ENCODE measurements around the gene NHLRC4.

The NHLRC4 gene

GRCh38 chr16:553601-554296, 13.1 kb upstream of the NHLRC4 start:
- DNase-seq (ENCODE audit: low read depth in 2 of 2): no peak

DNA sequence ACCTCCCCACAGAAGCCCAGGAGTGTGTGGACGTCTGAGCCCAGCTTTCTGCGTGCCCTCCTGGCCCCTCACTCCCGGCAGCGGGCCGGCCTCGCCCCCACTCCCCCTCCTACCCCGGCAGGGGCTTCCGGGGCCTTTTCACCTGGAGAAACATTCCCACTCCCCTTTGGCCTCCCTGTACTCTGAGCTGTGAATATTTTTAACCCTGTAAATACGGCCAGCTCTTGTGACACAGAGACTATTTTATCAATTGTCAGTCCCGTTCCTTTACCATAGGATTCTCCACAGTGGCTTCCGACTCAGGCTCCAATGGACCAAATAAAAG, 12.5 kb upstream of the NHLRC4 start:
- no peak for DNase-seq (ENCODE audit: low read depth in 2 of 2)

DNA sequence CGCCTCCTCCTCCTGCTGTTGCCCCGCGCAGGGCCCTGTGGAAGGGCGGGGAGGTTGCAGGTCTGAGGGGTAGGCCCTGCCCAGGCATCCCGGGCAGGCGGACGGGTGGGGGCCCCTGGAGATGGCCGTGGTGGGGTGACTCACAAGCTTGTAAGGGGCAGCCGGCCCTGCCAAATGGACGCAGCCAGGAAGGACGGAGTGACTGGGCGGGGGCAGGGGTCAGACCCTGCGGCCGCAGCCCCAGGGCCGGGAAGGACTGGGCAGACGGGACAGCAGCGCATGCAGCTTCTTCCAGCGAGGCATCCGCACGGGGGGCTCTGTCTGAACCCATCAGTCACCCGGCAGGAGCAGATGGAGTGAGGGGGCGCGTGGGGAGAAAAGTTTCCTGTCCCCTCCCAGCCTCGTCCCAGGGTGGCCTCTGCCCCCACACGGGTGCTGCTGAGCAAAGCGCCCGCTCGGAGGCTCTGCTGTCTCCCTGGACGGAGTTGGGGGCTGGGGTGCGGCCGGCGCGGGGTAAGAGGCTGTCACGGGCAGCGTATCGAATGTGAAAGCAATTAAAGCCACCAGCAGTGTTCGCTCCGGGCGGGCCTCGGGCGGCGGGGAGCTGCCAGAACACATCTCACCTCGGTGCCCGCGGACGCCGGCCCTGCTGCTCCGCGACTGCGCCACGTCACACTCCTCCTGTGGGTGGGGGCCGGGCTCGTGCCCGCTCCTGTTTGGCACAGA, 12.0 kb upstream of the NHLRC4 start:
- no peak for DNase-seq (ENCODE audit: low read depth in 2 of 2)

DNA sequence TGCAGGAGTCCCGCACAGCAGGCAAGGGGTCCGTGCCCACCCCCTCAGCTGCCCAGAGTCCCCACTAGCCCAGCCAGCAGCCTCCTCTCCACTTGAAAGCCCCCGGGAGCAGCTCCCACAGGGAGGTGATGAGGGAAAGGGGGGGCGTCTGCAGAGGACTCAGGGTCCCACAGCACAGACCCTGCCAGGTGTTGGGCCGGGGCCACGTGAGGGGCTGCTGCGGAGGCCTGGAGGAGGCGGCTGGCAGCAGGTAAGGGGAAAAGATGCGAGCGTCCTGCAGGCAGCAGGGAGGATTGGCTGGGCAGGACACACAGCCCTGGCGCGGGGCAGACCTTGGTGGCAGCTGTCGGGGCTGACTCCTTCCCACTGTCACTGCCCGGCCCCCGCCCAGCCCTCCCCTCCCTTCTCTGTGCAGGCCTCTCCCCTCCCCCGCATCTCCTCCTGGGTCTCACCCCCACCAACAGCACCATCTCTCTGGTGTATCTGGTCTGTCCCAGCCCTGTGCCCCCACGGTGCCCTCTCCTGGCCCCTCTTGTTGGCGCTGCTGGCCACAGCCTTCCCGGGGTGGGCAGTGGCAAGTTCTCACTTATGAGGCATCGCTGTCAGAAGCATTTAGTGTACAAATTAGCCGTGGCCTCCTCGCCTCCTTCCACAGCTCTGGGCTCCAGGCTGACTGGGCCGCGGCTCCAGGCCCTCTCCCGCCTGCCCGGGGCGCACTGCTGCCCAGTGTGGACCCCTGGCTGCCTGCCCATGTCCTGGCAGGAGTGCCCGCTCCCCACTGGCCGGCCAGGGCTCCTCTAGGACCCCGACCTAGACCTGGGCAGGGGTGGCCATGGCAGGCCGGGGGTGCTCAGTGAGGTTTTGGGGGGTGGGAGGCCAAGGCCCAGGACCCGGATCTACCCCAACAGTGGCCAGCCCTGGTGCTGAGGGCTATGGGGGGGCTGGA, 11.0 kb upstream of the NHLRC4 start:
- DNase-seq (ENCODE audit: low read depth in 2 of 2): no peak

DNA sequence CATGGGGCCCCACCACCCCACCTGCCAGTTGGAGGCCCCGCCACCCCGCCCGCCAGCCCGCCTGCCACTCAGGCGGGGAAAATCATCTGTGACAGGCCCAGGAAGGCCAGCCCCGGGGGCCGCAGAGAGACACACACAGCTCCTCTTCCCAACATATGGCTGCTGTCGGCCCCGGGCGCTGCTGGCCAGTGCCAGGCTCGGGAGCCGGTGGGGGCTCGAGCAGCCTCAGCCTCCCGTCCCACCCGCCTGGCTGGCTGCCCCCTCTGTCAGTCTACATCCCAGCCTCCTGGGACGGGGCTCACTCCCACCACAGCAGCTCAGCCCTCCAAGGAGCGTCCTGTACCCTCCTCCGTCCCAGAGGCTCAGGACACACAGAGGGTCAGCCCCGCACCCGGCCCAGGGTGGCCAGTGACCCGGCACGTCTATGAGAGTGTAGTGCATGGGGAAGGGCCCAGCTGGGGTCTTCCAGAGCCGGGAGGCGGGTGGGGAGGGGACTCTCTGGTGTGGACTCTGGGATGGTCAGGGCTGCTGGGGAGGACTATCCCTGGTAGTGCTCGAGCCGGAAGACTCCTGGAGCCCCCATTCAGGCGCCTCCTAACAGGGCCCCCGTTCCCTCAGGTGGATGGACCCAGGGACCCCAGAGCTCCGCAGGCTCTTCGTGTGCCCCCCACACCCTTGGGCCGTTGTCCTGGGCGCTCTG, 10.2 kb upstream of the NHLRC4 start:
- DNase-seq (ENCODE audit: low read depth in 2 of 2): no peak

GRCh38 chr16:557463-558297, 9.1 kb upstream of the NHLRC4 start:
- DNase-seq (ENCODE audit: low read depth in 2 of 2): no peak

GRCh38 chr16:558298-559020, 8.3 kb upstream of the NHLRC4 start:
- DNase-seq (ENCODE audit: low read depth in 2 of 2): no peak

DNA sequence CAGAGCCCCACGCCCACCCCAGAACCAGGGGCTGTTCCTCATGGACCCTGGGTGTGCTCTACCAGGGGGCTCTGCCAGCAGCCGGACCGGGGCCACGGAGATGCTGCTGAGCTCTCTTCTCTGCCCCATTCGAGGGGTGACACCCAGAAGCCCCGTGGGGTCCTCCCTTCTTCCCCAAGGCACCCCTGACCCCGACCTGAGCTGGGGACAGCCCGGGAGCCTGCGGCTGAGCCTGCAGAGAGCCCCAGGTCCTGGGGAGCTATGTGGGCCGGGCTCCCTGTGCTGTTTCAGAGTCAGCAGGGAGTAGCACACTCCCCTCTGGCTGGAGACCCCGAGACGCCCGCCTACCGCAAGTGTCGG, 7.8 kb upstream of the NHLRC4 start:
- DNase-seq (ENCODE audit: low read depth in 2 of 2): no peak

- DNase-seq (ENCODE audit: low read depth in 2 of 2): no peak
These were observed 7.2 kb upstream of the NHLRC4 start for GRCh38 chr16:559411-560203.

DNA sequence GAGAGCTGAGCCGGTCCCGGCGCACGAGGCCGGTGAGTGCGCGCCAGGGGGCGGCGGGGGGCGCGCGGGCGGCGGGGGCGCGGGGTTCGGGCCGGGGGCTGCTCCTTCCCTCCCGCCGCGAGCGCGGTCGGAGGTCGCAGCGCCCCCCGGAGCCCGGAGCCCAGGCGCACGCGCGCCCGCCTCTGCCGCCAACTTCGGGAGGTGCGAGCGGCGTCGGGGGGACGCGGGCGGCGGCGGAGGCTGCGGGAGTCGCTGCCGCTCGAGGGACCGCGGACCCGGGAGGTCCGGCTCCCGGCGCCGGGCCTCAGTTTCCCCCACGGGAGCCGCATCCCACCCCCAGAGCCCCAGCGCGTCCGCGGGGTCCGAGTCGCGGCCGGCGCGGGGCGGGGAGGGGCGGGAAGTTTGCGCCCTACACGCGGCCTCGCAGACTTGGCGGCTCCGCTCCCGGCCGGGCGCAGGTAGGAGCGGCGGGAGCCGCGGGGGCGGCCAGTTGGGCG, 6.6 kb upstream of the NHLRC4 start, which contains the start of gene PRR35:
PRR35 (plus strand) TSS at position 191 of the 497 bp plus-strand sequence. CDS start 2,901 bp downstream, outside the sequence.
- no peak for DNase-seq (ENCODE audit: low read depth in 2 of 2)

DNA sequence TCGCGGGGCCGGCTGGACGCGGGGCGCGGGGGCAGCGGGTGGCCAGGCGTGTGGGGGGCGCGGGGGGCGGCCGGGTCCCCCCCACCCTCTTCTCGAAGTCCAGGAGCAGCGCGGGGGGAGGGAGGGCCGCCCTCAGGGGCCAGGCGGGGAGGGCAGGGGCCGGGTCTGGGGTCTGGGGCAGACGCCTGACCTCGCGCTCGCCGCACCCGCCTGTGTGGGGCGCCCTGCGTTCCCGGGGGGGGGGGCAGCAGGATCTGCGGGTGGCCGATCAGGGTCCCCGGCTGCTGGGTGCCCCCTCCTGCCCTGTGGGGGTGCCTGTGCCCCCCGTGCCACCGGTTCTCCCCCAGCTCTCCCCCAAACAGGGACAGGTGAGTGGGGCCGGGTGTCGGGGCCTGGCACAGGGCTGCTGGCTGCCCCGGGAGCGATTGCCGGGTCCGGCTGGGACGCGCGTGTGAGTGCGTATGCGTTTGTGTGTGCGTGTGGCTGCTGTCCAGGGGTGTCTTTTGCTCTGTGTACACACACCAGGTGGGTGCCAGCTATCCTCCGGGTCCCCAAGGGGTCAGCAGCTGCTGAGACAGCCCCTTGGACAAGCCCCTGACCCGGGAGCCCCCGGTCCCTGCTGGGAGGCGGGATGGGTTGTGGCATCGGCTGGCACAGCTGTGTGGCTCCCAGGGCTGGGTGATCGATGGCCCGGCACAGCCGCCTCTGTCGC, 5.9 kb upstream of the NHLRC4 start:
- no peak for DNase-seq (ENCODE audit: low read depth in 2 of 2)

DNA sequence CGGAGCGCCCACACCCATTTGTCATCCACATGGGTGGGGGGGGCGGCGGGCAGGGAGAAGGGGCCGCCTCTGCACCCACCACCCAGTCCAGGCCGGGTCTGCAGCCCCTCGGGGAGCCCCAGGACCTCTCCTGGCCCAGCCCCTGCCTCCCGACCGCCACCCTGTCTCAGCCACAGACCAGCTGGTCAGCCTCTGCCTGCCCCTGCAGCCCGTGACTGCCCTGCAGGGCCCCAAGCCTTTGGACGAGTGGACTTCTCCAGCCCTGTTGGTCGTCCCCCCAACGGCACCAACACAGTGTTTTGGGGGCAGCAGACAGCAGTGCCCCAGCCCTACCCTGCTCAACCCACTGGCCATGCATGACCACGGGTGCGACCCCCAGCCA, 5.4 kb upstream of the NHLRC4 start:
- no peak for DNase-seq (ENCODE audit: low read depth in 2 of 2)

DNA sequence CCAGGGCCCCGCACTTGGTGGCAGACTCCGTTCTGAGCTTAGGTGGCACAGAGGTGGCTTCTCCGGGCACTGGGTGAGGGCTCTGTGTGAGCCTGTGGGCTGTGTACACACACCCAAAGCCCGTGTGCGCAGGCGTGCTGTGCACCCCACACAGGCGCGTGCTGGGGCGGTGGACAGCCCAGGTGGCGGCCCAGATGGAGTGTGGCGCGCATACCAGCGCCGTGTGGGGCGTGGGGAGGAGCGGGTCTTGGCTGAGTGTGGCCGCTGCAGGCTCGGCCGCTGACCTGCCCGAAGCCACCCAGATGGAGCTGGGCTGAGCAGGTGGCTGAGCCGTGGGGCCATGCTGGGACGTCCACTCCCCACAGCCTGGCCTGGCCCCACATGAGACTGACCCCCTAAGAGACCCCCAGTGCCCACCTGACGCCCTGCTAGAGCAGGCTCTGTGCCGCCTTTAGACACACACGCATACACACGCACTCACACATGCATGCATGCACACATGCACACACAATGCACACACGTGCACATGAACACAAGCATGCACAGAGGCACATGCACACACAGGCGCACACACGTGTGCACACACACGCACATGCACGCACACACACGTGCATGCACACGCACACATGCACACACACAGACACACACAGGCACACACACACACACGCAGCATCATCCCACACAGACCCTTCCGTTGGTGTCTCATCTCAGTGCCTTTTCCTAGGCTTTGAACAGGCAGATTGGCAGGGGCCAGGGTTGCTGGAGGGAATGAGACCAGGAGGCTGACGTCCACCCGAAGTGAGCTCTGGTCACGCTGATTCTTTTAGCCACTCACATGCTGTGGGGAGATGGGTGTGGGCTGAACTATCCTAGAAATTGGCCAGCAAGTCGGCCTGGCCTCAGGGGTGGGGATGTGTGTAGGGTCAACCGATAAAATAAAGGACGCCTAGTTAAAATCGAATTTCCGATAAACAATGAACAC, 4.6 kb upstream of the NHLRC4 start:
- DNase-seq (ENCODE audit: low read depth in 2 of 2): no peak

- DNase-seq (ENCODE audit: low read depth in 2 of 2): no peak
These were observed 3.6 kb upstream of the NHLRC4 start for GRCh38 chr16:563072-563644.

GRCh38 chr16:564690-565418, 2.0 kb upstream of the NHLRC4 start:
- no peak for DNase-seq (ENCODE audit: low read depth in 2 of 2)

All from stimulated activated CD4-positive, alpha-beta T cell treated with anti-CD3 and anti-CD28 coated beads, Interleukin-15, amount 100 ng/mL, for 48 hours (primary cell).